SIG-M5 treated with dmso at 0.1 percent for 504 hours (cell line): ENCODE results near the gene PARK7.
"Not testable (repeated sequence)": the region's sequence is repeated elsewhere in the genome, so short reads cannot be mapped to it uniquely, and the experiment has no call there.

Experiments
- DNase-seq: peaks from one replicate; lab custom pipeline; 2025; ENCODE audit not compliant: unreplicated experiment; lab: John Stamatoyannopoulos, UW

PARK7 gene

DNA sequence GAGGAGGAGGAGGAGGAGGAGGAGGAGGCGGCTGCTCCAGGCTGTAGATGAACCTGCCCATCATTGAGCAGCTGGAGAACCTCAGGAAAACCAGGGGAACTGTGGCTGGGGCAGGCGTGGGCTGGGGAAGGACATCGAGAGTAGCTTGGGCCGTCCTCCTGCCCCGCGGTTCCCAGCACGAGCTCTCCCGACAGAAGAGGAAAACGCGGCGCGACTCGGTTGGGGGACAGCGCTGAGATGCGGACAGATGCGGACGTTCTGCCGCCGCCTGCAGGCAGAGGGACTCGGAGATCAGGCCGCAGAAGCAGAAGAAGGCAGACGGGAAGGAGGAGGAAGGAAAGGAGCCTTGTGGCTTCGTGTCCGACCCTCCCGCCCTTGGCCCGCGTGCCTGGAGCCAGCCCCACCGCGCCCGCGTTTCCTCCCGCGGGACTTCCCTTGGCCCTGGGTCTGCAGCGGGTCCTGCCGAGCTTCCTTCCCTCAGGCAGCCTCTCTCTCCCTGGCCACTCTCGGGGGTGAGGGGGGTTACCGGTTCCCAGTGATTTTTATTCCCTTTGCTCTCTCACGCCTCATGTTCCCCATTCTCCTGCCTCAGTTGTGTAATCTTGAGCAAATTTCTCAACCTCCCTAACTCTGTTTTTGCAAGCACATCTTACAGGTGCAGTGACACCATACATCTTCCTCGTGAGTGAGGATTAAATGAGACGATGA is 19.1 kb upstream of the PARK7 start:
- peak; percentile 61 for DNase-seq

DNA sequence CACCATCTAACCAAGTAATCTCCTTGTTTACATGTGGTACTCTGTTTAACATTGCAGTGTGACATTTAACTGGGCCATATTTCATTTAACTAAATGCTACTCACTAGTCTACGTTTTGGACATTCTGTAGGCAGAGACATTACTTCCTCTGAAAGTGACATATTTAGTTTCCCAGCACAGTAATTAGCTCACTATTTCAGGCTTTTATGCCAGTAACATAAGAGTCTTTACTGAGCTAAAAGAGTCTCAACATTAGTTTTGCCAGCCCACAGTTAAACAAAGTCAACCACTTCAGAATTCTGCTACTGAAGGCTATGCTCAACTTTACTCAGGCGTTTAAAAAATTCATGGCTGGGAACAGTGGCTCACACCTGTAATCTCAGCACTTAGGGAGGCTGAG is 18.3 kb upstream of the PARK7 start:
- DNase-seq: no peak

DNA sequence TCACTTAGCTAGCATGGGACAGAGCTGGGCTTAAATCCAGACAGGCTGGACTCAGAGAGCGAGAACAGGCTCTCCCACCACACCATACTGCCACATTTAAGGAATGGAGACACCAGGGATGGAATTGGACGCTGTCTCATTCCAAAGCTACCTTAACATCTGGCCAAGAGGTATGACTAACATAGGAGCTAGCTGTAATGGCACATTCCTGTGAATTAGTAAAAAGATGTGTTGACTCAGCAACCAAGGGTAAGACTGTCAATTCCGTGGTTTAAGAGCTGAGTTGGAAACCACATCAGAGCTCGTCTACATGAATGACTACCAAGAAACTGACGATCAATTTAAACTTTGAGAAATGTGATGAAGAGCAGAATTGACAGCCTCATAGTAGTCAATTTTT is 12.6 kb upstream of the PARK7 start:
- no peak for DNase-seq

DNA sequence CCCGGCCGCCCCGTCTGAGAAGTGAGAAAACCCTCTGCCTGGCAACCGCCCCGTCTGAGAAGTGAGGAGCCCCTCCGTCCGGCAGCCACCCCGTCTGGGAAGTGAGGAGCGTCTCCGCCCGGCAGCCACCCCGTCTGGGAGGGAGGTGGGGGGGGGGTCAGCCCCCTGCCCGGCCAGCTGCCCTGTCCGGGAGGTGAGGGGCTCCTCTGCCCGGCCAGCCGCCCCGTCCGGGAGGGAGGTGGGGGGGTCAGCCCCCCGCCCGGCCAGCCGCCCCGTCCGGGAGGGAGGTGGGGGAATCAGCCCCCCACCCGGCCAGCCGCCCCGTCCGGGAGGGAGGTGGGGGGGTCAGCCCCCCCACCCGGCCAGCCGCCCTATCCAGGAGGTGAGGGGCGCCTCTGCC is 8.7 kb upstream of the PARK7 start:
- not testable (repeated sequence) for DNase-seq

GRCh38 chr1:7953850-7954609 is 7.5 kb upstream of the PARK7 start:
- DNase-seq: peak; percentile 87

DNA sequence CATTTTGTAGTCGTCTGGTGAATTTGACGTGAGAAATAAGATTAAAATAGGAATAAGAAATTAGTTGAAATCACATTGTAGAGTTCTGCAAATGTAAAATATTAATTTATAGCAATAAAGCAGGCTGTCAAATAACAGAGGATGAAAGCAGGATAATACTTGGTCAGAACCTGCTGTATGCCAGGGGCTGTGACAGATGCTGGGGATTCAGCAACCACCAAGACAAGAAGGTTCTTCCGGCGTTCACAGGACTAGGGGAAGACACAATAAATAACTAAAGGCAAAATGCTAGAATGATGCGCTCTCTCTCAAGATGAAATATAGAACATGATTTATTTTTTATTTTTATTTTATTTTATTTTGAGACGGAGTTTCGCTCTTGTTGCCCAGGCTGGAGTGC is 6.8 kb upstream of the PARK7 start:
- no peak for DNase-seq

DNA sequence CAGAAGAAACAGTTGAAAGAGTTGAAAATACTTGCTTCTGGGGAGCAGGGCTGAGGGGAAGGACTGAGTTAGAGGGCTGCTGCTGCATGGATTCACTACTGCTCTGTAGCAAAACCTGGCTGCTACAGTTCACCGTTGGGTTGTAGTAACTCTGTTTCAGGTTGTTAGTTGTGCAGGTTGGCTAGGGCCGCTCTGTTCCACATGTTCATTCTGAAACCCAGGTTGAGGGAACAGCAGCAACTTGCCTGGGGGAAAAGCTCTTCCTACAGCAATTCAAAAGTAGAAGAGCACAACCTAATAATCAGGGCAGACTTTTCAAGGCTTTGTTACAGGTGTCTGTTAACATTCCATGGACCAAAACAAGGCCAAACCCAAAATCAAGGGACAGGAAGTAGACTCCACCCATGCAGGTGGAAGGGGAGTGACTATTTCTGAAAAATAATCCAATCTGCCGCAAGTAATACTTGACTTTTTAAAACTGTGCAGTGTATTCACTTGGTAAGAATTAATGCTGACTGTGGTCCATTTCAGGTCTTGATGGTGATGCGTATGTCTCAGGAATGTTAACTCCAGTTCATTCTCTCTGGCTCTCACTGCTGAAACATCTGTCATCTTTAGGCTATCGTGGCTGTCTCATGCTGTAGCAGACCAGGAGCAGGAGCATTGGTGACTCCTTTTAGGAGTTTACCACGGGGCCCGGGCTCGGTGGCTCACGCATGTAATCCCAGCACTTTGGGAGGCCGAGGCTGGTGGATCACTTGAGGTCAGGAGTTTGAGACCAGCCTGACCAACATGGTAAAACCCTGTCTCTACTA is 5.1 kb upstream of the PARK7 start:
- DNase-seq: no peak

GRCh38 chr1:7960165-7960564 is 1.3 kb upstream of the PARK7 start:
- DNase-seq: no peak

- DNase-seq: no peak
Measured at GRCh38 chr1:7960867-7961215, 670 bp upstream of the PARK7 start.

DNA sequence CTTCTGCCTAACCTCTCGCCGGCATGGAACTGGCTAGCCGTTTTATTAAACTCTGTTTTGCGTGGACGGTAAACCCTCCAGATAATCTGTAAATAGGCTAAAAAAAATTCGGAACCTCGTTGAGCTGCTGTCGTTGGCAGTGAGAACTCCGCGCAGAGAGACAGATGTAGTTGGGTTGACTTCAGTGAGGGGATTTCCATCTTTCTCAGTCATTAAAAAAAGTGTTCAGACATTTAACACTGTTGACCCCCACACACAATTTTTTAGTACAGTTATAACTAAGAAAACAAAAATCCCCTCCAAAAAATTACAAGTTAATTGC is 464 bp downstream of the PARK7 start:
- DNase-seq: no peak

DNA sequence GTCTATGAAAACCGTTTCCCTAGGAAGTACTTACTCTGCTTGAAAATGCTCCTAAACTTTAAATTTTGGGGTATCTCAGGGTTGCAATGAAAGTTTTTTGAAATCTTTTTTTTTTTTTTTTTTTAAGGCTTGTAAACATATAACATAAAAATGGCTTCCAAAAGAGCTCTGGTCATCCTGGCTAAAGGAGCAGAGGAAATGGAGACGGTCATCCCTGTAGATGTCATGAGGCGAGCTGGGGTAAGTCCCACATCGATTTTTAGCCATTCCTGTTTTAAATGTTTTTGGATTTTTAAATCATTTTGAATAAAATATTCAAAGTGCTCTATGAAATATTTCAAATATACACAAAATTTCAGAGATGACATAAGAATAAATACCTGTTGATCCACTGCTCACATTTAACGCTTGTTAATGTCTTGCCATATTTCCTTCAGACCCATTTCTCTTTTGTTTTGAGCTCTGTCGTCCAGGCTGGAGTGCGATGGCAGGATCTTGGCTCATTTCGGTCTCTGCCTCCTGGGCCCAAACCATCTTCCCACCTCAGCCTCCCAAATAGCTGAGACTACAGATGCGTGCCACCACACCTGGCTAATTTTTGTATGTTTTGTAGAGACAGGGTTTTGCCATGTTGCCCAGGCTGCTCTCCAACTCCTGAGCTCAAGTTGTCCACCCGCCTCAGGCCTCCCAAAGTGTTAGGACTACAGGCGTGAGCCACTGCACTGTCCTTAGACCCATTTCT is 1.3 kb downstream of the PARK7 start:
- DNase-seq: no peak

DNA sequence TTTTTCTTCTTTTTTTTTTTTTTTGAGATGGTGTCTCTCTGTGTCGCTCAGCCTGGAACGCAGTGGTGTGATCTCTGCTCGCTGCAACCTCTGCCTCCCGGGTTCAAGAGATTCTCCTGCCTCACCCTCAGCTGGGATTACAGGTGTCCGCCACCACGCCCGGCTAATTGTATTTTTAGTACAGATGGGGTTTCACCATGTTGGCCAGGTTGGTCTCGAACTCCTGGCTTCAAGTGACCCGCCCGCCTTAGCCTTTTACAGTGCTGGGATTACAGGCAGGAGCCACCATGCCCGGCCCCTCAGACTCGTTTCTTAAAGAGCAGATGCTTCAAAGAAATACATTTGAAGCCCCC is 1.8 kb downstream of the PARK7 start:
- not testable (repeated sequence) for DNase-seq

DNA sequence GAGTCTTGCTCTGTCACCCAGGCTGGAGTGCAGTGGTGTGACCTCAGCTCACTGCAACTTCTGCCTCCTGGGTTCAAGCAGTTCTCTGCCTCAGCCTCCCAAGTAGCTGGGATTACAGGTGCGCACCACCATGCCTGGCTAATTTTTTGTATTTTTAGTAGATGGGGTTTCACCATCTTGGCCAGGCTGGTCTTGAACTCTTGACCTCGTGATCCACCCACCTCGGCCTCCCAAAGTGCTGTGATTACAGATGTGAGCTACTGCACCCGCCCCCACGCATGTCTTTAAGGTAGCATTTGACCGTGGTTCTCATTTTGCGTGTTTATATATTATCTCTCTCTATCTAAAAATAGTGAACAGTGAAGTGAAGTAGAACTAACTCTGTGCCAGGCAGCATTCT is 2.3 kb downstream of the PARK7 start:
- DNase-seq: not testable (repeated sequence)

GRCh38 chr1:7964476-7964875 is 3.0 kb downstream of the PARK7 start:
- no peak for DNase-seq

DNA sequence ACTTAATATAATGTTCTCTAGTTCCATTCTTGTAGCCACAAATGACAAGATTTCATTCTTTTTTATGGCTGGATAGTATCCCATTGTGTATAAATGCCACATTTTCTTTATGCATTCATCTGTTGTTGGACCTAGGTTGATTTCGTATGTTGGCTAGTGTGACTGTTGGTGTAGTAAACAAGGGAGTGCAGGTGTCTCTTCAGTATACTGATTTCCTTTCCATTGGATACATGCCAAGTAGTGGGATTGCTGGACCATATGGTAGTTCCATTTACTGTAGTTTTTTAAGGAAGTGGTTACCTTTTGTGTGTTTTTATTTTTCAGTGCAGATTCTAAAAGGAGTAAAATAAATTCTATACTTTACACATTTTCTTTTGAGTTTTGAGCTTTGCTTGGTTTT is 5.7 kb downstream of the PARK7 start:
- no peak for DNase-seq

GRCh38 chr1:7967651-7968050 is 6.1 kb downstream of the PARK7 start:
- no peak for DNase-seq

GRCh38 chr1:7970246-7970645 is 8.7 kb downstream of the PARK7 start:
- DNase-seq: no peak

GRCh38 chr1:7971024-7971423 is 9.5 kb downstream of the PARK7 start:
- DNase-seq: no peak

- DNase-seq: no peak
Measured at GRCh38 chr1:7972285-7972684, 10.8 kb downstream of the PARK7 start.

GRCh38 chr1:7973086-7973485 is 11.6 kb downstream of the PARK7 start:
- no peak for DNase-seq

- DNase-seq: peak; percentile 40
Measured at GRCh38 chr1:7975212-7975865, 13.8 kb downstream of the PARK7 start.
